NCI-H446 (cell line): Measurements from ENCODE around the gene TUBB3.

Experiments
- DNase-seq, 2 experiments: peaks; one replicate each; lab custom pipeline; 2025; lab: John Stamatoyannopoulos, UW

The TUBB3 gene

GRCh38 chr16:89938175-89938885 lies 15.2 kb downstream of the TUBB3 start:
- no peak for DNase-seq

- no peak for DNase-seq
These were observed 21.6 kb downstream of the TUBB3 start for GRCh38 chr16:89944773-89945172.

GRCh38 chr16:89945654-89946053 lies 22.5 kb downstream of the TUBB3 start:
- DNase-seq, result no peak

GRCh38 chr16:89946515-89946914 lies 23.4 kb downstream of the TUBB3 start:
- DNase-seq, result no peak

GRCh38 chr16:89949121-89949742 lies 26.1 kb downstream of the TUBB3 start:
- DNase-seq, result no peak

GRCh38 chr16:89949756-89950155 lies 26.6 kb downstream of the TUBB3 start:
- DNase-seq, result no peak

GRCh38 chr16:89951509-89951908 lies 28.4 kb downstream of the TUBB3 start:
- no peak for DNase-seq

GRCh38 chr16:89952049-89952448 lies 28.9 kb downstream of the TUBB3 start:
- DNase-seq, result no peak

- DNase-seq, result no peak
These were observed 29.4 kb downstream of the TUBB3 start for GRCh38 chr16:89952551-89952950.

GRCh38 chr16:89953671-89954406 lies 30.7 kb downstream of the TUBB3 start:
- no peak for DNase-seq

- DNase-seq, result no peak
These were observed 31.3 kb downstream of the TUBB3 start for GRCh38 chr16:89954462-89954861.

GRCh38 chr16:89955001-89955685 lies 32.0 kb downstream of the TUBB3 start:
- no peak for DNase-seq

GRCh38 chr16:89956505-89957215 lies 33.5 kb downstream of the TUBB3 start:
- DNase-seq, result no peak

GRCh38 chr16:89957216-89957785 lies 34.2 kb downstream of the TUBB3 start:
- no peak for DNase-seq

- no peak for DNase-seq
These were observed 34.9 kb downstream of the TUBB3 start for GRCh38 chr16:89958068-89958467.

- DNase-seq, result no peak
These were observed 35.5 kb downstream of the TUBB3 start for GRCh38 chr16:89958596-89958995.

GRCh38 chr16:89960966-89961365 lies 37.8 kb downstream of the TUBB3 start:
- no peak for DNase-seq

- no peak for DNase-seq
These were observed 38.8 kb downstream of the TUBB3 start for GRCh38 chr16:89961920-89962319.

- DNase-seq, result no peak
These were observed 39.8 kb downstream of the TUBB3 start for GRCh38 chr16:89962754-89963498.

GRCh38 chr16:89964201-89964600 lies 41.1 kb downstream of the TUBB3 start:
- DNase-seq, result no peak
